ENCODE measurements around the gene A3GALT2. TPM values are rescaled to one million over a fixed set of nuclear protein-coding genes. Genes with fewer than 3 reads are reported as not detected.
A peak's percentile ranks its signal among the peaks of the same experiment; 100 is the strongest.

A3GALT2 gene
- polyA plus RNA-seq, 3 donors = not detected

DNA sequence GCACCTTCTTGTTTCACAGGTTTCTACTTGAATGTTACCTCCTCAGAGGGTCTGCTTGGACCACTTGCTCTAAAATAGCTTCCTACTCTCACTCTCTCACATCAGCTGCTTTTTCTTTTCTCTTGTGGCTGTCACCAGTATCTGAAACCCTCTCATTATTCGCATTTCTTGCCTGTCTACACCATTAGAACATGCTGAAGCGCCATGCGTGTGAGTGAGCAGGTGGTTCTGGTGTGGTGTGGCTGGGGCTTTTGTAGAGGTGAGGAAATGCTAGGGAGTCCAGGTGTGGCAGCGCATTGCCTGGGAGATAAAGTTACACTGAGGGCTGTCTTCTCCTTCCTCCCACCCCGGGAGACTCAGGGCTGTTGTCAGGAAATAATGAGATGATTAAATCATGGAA lies 60.5 kb downstream of the A3GALT2 start:
- peaks cover 6 to 15% of the 10 kb centered on the region in 2 donors for H3K36me3 Mint-ChIP-seq
- no peaks in the 10 kb centered on the region for H3K27me3 Mint-ChIP-seq (ENCODE audit: low read depth in 3 of 3)
- Histone ChIP-seq H3K4me2 (replicated peaks; ENCODE audit: extremely low read depth, low read length, poor library complexity, severe bottlenecking) (no peak overlapping the region), H4K20me1 (ENCODE audit: insufficient read depth, low read length) (peaks cover 79% of the 10 kb centered on the region), H2AFZ (ENCODE audit: insufficient read depth, low read depth, low read length, poor library complexity, severe bottlenecking) (no peak overlapping the region), H3K36me3 (replicated peaks in 1 of 2; ENCODE audit: control insufficient read depth in 1 of 2, insufficient read depth in 2 of 2, low read length in 2 of 2) (peaks cover 6 to 7% of the 10 kb centered on the region in 2 donors), H3K9ac (ENCODE audit: insufficient read depth, low read length, poor library complexity, severe bottlenecking) (no peak overlapping the region), H3K79me2 (ENCODE audit: insufficient read depth, low read length) (peaks cover 85% of the 10 kb centered on the region), H3K27ac (ENCODE audit: low read depth in 1 of 2, low read length in 2 of 2) (no peak overlapping the region), H3K4me1 (ENCODE audit: control insufficient read depth in 1 of 2, insufficient read depth in 2 of 2, low read length in 2 of 2) (peaks cover 17 to 20% of the 10 kb centered on the region in 2 donors), H3K27me3 (ENCODE audit: control insufficient read depth in 2 of 2, insufficient read depth in 2 of 2, low read length in 2 of 2) (no peaks in the 10 kb centered on the region), H3K4me3 (replicated peaks in 1 of 3; ENCODE audit: low read depth in 2 of 3, low read length in 3 of 3) (no peak overlapping the region), H3K9me3 (replicated peaks in 1 of 2; ENCODE audit: control insufficient read depth in 1 of 2, insufficient read depth in 1 of 2, low read length in 2 of 2) (no peaks in the 10 kb centered on the region)
- WGBS (ENCODE audit: insufficient coverage) = no CpG with 5 or more reads among the region's 5 CpGs
- no peak for DNase-seq
- peaks cover 36% of the 10 kb centered on the region for H3K4me1 Mint-ChIP-seq
- no peaks in the 10 kb centered on the region for H3K9me3 Mint-ChIP-seq
- intact Hi-C loops (cut with micrococcal nuclease) = no loop called here
- no peak for TF ChIP-seq CTCF (IDR thresholded peaks at IDR 0.05)
- H3K4me3 Mint-ChIP-seq = no peak overlapping the region
- peak overlapping the region in 1 of 7 donors; percentile 26 for H3K27ac Mint-ChIP-seq

DNA sequence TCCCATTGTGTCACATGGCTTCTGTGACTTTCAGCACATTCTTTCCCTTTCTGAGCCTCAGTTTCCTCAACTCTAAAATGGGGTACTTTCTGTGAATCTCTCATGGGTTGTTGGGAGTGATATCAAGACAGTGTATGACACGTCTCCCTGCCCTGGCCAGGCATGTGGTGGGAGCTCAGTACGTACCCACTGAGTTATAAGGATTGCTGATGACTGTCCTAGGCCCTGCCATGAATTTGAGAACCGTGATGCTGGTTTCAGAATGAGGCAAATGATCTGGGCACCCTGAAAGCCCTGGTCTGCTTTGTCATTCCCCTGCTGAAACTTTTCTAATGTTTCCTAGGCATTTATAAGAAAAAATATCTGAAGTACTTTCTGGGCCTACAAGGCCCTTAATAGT lies 61.0 kb downstream of the A3GALT2 start:
- no peak overlapping the region for H2AFZ ChIP-seq (ENCODE audit: insufficient read depth, low read depth, low read length, poor library complexity, severe bottlenecking)
- peaks cover 23 to 26% of the 10 kb centered on the region in 2 donors for H3K4me1 ChIP-seq (ENCODE audit: control insufficient read depth in 1 of 2, insufficient read depth in 2 of 2, low read length in 2 of 2)
- DNase-seq = no peak
- Mint-ChIP-seq H3K36me3 (peaks cover 6 to 15% of the 10 kb centered on the region in 2 donors), H3K27me3 (ENCODE audit: low read depth in 3 of 3) (no peaks in the 10 kb centered on the region), H3K9me3 (no peaks in the 10 kb centered on the region), H3K27ac (no peak overlapping the region), H3K4me1 (peaks cover 42% of the 10 kb centered on the region), H3K4me3 (no peak overlapping the region)
- TF ChIP-seq CTCF (IDR thresholded peaks at IDR 0.05) = no peak
- H3K27ac ChIP-seq (ENCODE audit: low read depth in 1 of 2, low read length in 2 of 2) = no peak overlapping the region
- peaks cover 73% of the 10 kb centered on the region for H4K20me1 ChIP-seq (ENCODE audit: insufficient read depth, low read length)
- H3K27me3 ChIP-seq (ENCODE audit: control insufficient read depth in 2 of 2, insufficient read depth in 2 of 2, low read length in 2 of 2) = no peaks in the 10 kb centered on the region
- H3K4me2 ChIP-seq (replicated peaks; ENCODE audit: extremely low read depth, low read length, poor library complexity, severe bottlenecking) = no peak overlapping the region
- peaks cover 79% of the 10 kb centered on the region for H3K79me2 ChIP-seq (ENCODE audit: insufficient read depth, low read length)
- no peak overlapping the region for H3K4me3 ChIP-seq (replicated peaks in 1 of 3; ENCODE audit: low read depth in 2 of 3, low read length in 3 of 3)
- intact Hi-C loops (cut with micrococcal nuclease) = no loop called here
- peaks cover 6 to 7% of the 10 kb centered on the region in 2 donors for H3K36me3 ChIP-seq (replicated peaks in 1 of 2; ENCODE audit: control insufficient read depth in 1 of 2, insufficient read depth in 2 of 2, low read length in 2 of 2)
- 100% methylated on average over 2 of the region's 3 CpGs for WGBS (ENCODE audit: insufficient coverage)
- H3K9me3 ChIP-seq (replicated peaks in 1 of 2; ENCODE audit: control insufficient read depth in 1 of 2, insufficient read depth in 1 of 2, low read length in 2 of 2) = no peaks in the 10 kb centered on the region
- no peak overlapping the region for H3K9ac ChIP-seq (ENCODE audit: insufficient read depth, low read length, poor library complexity, severe bottlenecking)

All from CD14-positive monocyte (primary cell).